ENCODE results near the gene UBE2G2. TPM values are rescaled to one million over a fixed set of nuclear protein-coding genes. Genes with fewer than 3 reads are reported as not detected.

The UBE2G2 gene
- total RNA-seq, 1 experiment from 2014 or later = 91.3 TPM

DNA sequence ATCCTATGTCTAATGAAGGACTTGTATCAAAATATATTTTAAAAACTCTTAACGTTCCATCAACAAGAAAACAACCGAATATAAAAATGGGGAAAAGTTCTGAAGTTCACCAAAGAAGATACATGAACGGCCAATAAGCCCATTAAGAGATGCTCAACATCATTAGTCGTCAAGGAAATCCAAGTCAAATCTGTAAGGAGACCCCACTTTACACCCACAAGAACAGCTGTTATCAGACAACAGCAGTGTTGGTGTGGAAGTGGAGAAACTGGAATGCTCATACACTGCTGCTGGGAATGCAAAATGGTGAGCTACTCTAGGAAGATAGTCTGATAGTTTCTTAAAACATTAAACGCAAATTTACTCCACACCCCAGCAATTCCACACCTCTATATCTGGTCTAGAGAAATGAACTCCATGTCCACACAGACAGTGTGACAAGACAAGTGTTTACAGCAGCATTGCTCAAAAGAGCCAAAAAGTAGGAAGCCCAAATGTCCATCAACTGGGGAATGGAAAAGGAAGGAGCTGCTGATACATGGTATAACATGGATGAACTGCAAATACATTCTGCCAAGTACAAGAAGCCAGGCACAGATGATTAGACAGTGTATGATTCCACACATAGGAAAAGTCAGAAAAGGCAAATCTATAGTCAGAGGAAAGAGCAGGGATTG is 18.5 kb downstream of the UBE2G2 start:
- CTCF ChIA-PET = interaction anchor here (1.7 kb wide), 1 partner anchor 10 kb away, joined by 5 read pairs; no protein-coding TSS in a partner anchor

DNA sequence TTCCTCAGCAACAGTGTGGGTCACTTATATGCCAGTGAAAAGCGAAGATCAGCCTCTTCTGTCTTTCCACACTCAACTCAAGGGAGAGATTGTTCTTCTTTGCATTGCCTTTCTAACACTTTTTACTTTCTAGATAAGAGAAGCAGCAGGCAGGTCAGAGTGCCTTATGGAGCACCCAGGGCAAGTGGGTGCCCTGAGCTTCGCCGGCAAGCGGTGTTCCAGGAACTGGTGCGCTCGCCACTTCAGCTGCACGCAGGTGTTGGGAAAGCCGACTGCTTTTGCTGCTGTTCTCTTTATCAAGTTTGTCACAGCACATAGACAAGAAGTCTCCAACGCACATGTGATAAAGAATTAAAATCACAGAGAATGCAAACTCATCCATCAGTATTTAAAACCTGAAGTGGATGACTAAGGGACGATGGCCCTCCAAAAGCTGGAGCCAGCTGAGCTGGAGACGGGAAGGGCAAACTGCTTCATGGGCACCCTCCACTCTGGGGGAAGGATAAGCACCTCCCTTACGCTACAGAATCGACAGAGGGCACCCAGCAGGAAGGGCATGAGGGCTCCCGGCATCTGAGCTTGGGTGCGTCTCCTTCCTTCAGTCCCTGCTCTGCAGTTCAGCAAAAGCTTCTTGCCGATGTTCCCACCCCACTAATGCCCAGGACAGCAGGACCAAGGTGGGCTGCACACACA is 20.7 kb downstream of the UBE2G2 start:
- no peak for DNase-seq
- Mint-ChIP-seq H3K4me3 (ENCODE audit: unreplicated experiment) (no peak overlapping the region), H3K9me3 (ENCODE audit: unreplicated experiment) (no peaks in the 10 kb centered on the region), H3K27ac (ENCODE audit: unreplicated experiment) (no peak overlapping the region), H3K4me1 (ENCODE audit: low read depth, unreplicated experiment) (peaks cover 8% of the 10 kb centered on the region), H3K27me3 (ENCODE audit: insufficient read depth, unreplicated experiment) (no peaks in the 10 kb centered on the region), H3K36me3 (ENCODE audit: insufficient read depth, unreplicated experiment) (peaks cover 50% of the 10 kb centered on the region)
- H3K4me3 ChIP-seq (ENCODE audit: low read depth, low read length) = no peak overlapping the region
- no TSS peak for BruUV-seq (replicated peaks)
- H3K27me3 ChIP-seq (replicated peaks; ENCODE audit: control insufficient read depth, insufficient read depth, low read length) = no peaks in the 10 kb centered on the region
- ChIA-PET POLR2A (no interaction called here), CTCF (interaction anchor here (0.7 kb wide), 1 partner anchor 12 kb away, joined by 3 read pairs; no protein-coding TSS in a partner anchor)
- intact Hi-C loops (cut with micrococcal nuclease; ENCODE audit: unreplicated experiment) = no loop called here
- H3K36me3 ChIP-seq (ENCODE audit: control insufficient read depth, insufficient read depth, low read length) = no peaks in the 10 kb centered on the region
- no peaks in the 10 kb centered on the region for H3K9me3 ChIP-seq
- H3K4me1 ChIP-seq = no peaks in the 10 kb centered on the region
- TF ChIP-seq, protein P1, sequence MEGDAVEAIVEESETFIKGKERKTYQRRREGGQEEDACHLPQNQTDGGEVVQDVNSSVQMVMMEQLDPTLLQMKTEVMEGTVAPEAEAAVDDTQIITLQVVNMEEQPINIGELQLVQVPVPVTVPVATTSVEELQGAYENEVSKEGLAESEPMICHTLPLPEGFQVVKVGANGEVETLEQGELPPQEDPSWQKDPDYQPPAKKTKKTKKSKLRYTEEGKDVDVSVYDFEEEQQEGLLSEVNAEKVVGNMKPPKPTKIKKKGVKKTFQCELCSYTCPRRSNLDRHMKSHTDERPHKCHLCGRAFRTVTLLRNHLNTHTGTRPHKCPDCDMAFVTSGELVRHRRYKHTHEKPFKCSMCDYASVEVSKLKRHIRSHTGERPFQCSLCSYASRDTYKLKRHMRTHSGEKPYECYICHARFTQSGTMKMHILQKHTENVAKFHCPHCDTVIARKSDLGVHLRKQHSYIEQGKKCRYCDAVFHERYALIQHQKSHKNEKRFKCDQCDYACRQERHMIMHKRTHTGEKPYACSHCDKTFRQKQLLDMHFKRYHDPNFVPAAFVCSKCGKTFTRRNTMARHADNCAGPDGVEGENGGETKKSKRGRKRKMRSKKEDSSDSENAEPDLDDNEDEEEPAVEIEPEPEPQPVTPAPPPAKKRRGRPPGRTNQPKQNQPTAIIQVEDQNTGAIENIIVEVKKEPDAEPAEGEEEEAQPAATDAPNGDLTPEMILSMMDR (IDR thresholded peaks at IDR 0.05; ENCODE audit: insufficient read depth in 1 of 2, low read depth in 1 of 2, low read length in 1 of 2, severe bottlenecking in 1 of 2, unreplicated experiment in 1 of 2) = no peak

More for the DNA sequence above, 18.5 kb downstream of the UBE2G2 start:
- H3K27me3 ChIP-seq (replicated peaks; ENCODE audit: control insufficient read depth, insufficient read depth, low read length) = no peaks in the 10 kb centered on the region
- Mint-ChIP-seq H3K36me3 (ENCODE audit: insufficient read depth, unreplicated experiment) (peaks cover 41% of the 10 kb centered on the region), H3K4me1 (ENCODE audit: low read depth, unreplicated experiment) (peaks cover 6% of the 10 kb centered on the region), H3K27ac (ENCODE audit: unreplicated experiment) (no peak overlapping the region), H3K27me3 (ENCODE audit: insufficient read depth, unreplicated experiment) (no peaks in the 10 kb centered on the region), H3K9me3 (ENCODE audit: unreplicated experiment) (no peaks in the 10 kb centered on the region), H3K4me3 (ENCODE audit: unreplicated experiment) (no peak overlapping the region)
- POLR2A ChIA-PET = no interaction called here
- H3K36me3 ChIP-seq (ENCODE audit: control insufficient read depth, insufficient read depth, low read length) = no peaks in the 10 kb centered on the region
- H3K4me1 ChIP-seq = no peaks in the 10 kb centered on the region
- BruUV-seq (replicated peaks) = no TSS peak
- DNase-seq = no peak
- H3K9me3 ChIP-seq = no peaks in the 10 kb centered on the region
- TF ChIP-seq, protein P1 (IDR thresholded peaks at IDR 0.05; ENCODE audit: insufficient read depth in 1 of 2, low read depth in 1 of 2, low read length in 1 of 2, severe bottlenecking in 1 of 2, unreplicated experiment in 1 of 2) = no peak
- no peak overlapping the region for H3K4me3 ChIP-seq (ENCODE audit: low read depth, low read length)
- intact Hi-C loops (cut with micrococcal nuclease; ENCODE audit: unreplicated experiment) = loop anchor here (1.0 kb wide), 1 partner anchor 10 kb away; no protein-coding TSS in a partner anchor

DNA sequence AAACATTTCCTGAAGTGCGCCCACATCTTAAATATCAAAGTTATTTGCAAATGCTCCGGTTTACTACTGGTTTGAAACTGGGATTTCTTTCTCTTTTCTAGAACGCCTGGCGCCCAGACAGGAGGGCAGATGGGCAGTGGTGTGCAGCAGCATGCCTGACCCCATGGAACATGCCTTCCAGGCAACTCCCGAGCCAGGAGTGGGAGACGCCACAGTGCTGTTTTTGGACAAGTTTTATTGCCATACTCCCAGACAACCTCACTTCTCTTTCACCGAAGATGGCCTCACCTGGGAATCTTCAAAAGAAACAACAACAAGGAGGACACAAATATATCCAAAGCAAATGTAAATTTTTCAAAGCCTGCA is 21.5 kb downstream of the UBE2G2 start:
- no peak overlapping the region for H3K4me3 ChIP-seq (ENCODE audit: low read depth, low read length)
- DNase-seq = no peak
- H3K4me1 Mint-ChIP-seq (ENCODE audit: low read depth, unreplicated experiment) = peaks cover 8% of the 10 kb centered on the region
- H3K36me3 Mint-ChIP-seq (ENCODE audit: insufficient read depth, unreplicated experiment) = peaks cover 51% of the 10 kb centered on the region
- H3K9me3 Mint-ChIP-seq (ENCODE audit: unreplicated experiment) = no peaks in the 10 kb centered on the region
- no peak overlapping the region for H3K4me3 Mint-ChIP-seq (ENCODE audit: unreplicated experiment)
- H3K4me1 ChIP-seq = no peaks in the 10 kb centered on the region
- no TSS peak for BruUV-seq (replicated peaks)
- no peak overlapping the region for H3K27ac Mint-ChIP-seq (ENCODE audit: unreplicated experiment)
- intact Hi-C loops (cut with micrococcal nuclease; ENCODE audit: unreplicated experiment) = no loop called here
- H3K36me3 ChIP-seq (ENCODE audit: control insufficient read depth, insufficient read depth, low read length) = peaks cover 2% of the 10 kb centered on the region; the same call in 1 of the 2 replicates
- ChIA-PET POLR2A (no interaction called here), CTCF (no interaction called here)
- H3K27me3 Mint-ChIP-seq (ENCODE audit: insufficient read depth, unreplicated experiment) = no peaks in the 10 kb centered on the region
- H3K9me3 ChIP-seq = no peaks in the 10 kb centered on the region
- TF ChIP-seq, protein P1 (IDR thresholded peaks at IDR 0.05; ENCODE audit: insufficient read depth in 1 of 2, low read depth in 1 of 2, low read length in 1 of 2, severe bottlenecking in 1 of 2, unreplicated experiment in 1 of 2) = no peak
- H3K27me3 ChIP-seq (replicated peaks; ENCODE audit: control insufficient read depth, insufficient read depth, low read length) = no peaks in the 10 kb centered on the region
